Anterior cingulate cortex (tissue), 58 donors: Measurements from ENCODE around the gene NOC3L.
A peak's percentile ranks its signal among the peaks of the same experiment; 100 is the strongest.
"Not testable (repeated sequence)": the region's sequence is repeated elsewhere in the genome, so short reads cannot be mapped to it uniquely, and the experiment has no call there.

Experiments used
- DNase-seq, 58 donors: peaks; one replicate each; lab custom pipeline; 2025; lab: John Stamatoyannopoulos, UW

The NOC3L gene

DNA sequence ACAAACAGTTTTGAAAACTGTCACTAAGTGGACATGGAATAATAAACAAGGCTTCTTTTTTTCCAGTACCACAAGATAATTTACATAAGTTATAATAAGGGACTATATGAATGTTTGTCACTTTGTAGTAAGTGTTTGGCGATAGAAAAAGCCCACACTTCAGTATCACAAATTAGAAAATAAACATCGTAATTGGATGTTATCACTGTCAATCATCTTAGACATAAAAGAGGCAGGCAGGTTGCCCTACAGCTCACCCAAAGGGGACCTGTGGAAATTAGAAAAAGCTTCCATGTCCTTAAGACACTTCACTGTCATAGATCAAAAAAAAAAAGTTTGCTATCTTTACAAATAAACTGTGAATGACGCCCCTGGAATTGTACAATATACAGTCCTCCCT, 3.6 kb upstream of the NOC3L start:
- DNase-seq = no peak

DNA sequence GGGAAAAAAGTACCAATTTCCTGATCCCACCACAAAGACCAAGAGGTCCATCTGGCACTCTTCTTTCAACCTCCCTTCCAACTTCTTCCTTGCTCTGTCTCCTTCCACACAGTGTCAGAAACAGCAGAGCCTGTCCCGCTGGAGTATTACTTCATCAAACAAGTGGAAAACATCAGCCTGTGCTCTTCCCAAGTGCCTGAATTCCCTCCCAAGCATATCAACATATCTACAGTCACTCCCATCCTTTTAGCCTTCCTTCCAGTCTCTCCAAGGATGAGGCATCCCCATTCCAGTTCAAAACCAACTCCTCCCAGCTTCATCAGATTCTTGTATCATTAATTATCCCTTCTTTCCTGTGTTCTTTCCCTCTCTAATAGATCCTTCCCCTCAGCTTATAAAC, 1.7 kb upstream of the NOC3L start:
- no peak for DNase-seq

DNA sequence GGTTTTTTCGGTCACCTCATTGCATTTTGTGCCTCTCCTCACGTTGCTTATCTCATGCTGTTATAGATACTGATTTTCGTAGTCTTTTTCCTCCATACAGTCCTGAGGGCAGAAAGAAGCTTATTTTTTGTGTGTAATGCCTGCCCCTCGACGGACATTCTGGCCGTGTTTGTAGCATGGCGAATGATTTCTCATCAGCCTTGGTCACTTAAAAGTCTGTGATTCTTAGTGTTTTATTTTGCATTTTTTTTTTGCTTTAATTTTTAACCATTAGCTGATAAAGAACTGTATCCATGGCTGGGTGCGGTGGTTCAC, 469 bp upstream of the NOC3L start:
- no peak for DNase-seq

DNA sequence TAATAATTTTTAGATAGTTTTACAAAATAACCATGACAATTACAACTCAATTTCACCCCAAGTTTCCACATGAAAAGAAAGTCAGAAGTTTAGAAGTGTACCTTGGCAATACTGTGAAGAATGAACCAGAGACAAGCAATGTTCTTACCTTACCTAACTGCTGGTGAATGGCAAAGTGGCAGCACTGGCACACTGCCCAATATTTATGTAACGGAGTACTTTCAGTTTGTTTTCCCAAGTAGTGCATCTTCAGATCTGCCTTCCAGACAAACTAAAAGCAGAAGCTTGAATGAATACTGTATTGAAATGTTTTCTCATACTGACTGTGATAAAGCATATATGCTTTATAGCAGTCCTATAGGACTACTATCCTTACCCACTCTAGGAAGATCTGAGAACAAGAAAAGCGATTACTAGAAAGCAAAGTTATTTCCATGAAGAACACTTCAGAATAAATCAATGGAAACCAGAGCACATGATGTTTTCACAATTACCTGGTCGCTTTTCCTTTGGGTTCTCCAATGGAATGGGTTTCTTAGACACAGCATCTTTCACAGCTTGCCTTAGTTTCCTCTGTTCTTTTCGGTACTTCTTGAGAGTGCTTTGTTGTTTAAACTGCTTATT, 1.5 kb downstream of the NOC3L start:
- no peak for DNase-seq

DNA sequence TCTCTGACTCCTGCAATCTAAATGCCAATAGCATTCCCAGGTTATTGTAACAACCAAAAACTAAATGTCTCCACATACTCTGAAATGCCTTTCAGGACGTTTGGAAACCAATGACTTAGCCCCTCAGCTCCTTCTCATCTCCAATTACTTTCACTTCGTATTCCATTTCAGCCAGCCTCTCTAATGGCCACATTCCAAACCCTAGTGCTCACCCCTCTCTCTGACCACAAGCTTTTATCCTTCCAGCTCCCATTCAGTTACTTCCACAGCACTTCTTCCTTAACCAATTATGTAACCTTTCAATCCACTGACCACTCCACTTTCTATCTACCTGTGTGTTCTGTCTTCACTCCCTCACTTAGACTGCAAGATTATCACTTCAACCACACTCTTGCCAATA, 4.3 kb downstream of the NOC3L start:
- DNase-seq = no peak

DNA sequence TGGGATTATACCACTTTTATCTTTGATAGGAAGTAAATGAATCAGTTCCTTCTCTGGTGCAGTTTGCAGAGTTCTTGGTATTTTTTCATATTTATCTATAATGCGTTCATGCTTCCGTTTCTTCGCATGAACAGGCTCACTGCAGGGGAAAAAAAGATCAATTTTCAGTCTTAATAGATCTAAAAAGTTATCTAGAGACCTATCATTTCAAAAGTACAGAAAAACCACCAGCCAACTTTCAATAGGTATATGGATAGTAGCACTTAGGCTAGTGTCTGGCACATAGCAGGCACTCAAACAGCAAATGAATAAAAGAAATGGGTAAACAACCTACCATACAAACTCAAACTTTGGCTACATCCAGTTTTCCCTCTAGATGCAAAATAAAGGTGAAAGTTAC, 5.5 kb downstream of the NOC3L start:
- DNase-seq = no peak

DNA sequence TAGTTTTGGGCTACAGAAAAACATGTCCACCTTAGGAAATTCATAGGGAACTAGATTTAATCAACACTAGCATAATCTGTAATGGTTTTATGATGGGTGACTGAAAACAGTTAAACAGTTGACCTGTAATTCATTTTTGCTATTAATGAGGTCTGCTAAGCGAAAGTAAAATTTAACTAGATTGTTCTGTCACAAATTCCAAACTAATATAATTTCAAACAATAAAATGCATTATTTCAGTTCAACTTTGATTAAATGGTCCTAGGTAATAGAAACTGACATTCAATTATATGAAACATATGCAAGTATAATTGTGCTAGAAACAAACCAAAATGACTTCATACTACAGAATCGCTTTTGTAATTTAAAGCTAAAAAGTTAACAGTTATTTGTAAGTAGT, 6.9 kb downstream of the NOC3L start:
- DNase-seq = no peak

DNA sequence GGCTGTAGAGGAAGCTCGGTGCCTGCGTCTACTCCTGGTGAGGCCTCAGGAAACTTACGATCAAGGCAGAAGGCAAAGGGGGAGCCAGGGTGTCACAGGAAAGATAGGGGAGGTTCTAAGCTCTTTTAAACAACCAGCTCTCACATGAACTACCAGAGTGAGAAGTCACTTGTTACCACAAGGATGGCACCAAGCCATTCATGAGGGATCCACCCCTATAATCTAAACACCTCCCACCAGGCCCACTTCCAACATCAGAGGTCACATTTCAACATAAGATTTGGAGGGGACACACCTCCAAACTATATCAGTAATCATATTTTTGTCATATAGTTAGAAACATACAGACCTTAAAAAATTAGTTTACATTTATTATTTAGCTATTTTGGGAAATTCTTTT, 9.4 kb downstream of the NOC3L start:
- no peak for DNase-seq

DNA sequence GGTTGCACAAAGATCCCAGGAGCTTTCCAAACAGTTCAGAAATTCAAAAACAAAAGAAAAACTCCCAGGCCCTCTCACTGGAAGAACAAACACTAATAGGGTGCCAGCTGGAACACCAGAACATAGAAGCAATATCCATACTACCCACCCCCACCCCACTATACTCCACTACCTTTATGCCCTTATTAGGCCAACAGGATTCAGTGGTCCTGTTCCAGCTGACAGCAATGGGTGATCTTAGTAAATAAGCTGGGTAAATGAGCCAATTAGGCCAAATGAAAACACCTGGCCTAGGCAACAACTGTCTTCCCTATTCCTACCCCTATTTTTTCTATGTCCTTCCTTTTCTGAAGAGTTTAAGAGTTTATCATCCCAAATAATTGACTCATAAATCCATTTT, 11.7 kb downstream of the NOC3L start:
- no peak for DNase-seq

DNA sequence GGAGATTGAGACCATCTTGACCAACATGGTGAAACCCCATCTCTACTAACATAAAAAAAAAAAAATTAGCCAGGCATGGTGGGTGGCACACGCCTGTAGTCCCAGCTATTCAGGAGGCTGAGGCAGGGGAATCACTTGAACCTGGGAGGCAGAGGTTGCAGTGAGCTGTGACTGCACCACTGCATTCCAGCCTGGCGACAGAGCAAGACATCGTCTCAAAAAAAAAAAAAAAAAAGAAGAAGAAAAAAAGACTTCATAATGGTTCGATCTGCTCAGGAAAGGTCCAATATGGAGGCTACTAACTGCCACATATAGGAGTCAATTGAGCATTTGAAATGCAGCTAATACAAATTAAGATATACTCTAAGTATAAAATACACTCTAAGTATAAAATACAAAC, 12.2 kb downstream of the NOC3L start:
- DNase-seq = not testable (repeated sequence)

DNA sequence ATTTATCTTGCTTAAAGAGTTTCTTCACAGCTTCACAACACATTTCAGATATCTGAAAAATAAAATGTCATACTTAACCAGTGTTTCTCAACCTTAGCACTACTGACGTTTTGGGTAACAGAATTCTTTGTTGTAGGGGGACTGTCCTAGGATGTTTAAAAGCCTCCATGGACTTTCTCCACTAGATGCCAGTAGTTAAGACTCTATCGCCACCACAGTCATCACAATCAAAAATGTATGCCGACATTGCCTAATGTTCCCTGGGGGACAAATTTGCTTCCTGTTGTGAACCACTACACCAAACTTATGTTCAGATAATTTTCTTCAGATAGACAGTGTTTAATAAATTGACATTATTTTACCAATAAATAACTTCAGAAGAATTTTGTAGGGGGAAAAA, 13.4 kb downstream of the NOC3L start:
- DNase-seq = no peak

DNA sequence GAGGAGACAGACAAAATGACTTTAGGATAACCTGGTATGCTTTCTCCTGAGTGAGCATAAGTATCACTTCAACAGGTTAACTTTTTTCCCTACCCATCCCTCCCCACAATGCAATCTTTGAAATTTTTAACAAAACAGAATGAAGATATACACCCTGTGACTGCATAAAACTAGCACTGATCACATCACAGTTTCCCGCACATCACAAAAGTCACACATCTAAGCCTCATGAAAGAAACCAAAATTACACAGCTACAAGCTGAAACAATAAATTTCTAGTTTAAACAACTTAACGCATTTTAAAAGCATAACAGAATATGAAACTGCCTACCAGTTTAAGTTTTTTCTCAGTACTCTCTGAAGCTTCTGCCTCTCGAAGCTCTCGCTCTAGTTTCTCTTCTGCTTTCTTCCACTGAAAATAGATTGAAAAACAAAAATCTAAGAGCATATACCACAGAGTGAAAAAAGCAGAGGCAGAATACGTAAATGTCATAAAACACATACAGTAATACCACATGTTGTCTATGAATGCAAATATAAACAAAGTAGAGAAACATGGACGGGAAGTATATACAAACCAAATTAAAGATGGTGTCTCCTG, 18.1 kb downstream of the NOC3L start:
- no peak for DNase-seq

DNA sequence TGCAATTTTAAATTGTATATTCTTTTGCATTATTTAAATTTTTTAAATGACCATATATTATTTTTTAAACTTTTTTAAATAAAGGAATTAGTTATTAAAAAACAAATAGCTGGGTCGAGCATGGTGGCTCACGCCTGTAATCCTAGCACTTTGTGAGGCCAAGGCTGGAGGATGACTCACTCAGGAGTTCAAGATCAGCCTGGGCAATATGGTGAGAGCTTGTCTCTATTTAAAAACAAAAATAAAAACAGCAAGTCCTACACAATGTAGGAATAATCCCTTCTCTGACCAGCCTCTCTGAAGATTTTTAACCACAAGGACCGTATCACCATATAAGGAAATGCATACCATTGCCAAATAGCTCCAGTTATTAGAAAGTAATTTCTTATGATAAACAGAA, 19.6 kb downstream of the NOC3L start:
- no peak for DNase-seq

DNA sequence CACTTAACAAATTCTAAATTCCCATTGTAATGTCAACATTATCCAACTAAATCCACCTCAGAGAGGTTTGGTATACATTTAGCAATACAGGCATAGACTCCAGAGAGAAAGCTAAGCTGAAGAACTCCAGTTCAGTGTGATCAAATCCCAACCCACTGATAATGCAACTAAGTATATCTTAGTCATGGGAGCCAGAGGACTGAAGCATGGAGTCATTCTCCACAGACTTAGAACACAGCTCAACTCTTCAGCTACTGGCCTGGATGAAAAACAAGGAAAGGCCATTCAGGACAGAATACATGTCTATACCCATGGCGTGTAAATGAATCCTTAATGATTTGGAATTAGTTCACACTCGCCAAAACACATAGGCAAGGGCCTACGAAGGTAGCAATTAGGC, 27.9 kb downstream of the NOC3L start:
- no peak for DNase-seq

DNA sequence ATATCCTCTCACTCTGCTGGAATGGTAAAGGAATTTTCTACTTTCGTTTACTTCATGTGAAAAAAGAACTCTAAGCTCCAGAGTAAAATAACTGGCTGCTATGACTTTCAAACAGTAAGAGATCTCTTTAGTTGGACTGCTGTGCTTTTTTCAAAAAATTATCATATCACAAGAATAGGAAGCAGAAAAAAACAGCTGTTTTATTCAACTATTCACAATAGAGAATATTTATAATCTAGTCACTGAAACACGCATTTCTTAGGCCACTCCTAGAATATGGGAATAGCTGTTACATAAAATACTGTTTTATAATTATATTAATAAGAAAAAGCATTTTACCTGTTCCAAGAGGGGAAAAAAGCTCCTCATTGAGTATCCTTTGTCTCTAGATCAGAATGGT, 29.7 kb downstream of the NOC3L start:
- DNase-seq = no peak

DNA sequence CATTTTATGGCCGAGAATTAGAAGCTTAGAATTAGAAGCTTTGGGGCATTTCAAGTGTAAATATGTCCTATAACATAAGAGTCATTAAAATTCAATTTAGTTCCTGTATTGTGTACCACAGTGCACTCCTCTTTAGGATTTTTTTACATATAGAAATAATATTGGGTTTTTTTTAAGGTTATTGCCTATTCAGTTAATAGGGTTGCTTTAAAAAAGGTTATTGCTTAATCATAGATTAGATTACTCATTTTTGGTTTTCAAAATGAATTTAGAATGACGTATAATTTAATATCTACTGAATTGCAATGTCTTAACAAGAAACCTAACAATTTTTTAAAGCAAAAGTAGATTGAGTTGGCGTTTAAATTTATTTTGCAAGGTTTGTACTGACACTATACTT, 34.1 kb downstream of the NOC3L start:
- DNase-seq = no peak

DNA sequence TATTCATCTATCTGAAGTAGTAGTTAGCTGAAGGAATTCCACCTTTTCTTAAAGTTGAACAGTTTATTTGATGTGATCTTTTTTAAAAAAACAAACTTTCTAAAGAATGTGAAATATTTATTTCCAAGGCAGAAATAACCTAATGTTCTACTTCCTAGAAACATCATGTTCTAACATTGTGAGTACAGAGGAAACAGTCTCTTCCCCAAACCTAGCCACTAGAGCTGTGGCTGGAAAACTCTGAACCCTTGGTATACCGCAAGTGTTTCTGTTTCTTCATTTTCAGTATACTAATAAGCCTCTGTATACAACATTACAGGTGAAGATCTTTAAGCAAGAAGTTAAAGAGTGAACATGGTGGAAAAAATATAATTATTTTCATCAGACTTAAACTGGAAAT, 35.1 kb downstream of the NOC3L start:
- DNase-seq = no peak

DNA sequence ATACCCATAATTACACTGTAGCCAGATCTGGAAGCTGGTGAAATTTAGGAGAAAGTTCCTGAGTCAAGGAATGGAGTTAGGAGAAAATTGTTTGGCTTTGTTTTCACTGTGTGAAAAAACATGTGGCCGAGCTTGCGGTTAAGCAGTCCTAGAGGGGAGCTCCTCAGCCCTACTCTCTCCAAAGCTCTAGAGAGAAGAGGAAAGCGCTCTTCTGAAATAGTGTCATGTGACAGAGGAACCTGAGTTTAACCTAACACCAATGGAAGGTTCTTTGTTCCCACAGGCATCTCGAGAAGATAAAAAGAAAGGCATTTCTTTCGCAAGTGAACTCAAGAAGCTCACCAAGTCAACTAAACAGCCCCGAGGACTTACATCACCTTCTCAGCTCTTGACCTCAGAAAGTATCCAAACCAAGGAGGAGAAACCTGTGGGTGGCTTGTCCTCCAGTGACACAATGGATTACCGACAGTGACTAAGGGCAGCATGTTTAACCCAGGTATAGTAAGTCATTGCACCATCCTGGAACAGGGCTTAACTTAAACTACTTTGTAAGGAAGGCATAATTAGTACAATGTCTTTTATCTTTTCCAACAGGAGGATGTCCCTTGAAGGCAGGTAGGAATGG, 38.0 kb downstream of the NOC3L start:
- DNase-seq = no peak

DNA sequence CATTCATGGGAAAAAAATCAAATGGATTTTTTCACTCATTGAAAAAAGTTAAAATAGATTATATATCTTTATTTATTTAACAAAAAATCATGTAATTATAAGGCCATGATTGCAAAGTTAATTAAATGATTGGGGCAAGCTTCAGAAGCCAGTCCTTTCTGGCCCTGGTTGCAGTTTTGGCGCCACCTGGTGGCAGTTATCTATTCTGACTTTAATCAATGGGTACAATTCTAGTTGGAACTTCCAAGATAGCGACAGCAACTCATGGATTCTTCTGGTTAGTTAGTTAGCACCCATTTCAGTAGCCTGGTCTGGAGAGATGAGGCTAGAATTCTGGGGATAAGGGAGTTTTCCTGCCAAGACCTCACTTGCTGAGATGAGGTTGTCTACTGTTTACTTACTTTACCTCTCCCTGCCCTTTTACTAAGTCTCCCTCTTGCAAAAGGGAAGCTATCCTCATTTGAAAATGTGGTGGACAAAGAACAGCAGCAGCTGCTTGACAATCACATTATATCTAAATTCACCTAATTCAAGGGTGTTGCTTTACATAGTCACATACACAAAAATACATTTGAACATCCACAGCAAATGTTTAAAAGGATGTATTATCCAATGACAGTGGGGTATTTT, 42.3 kb downstream of the NOC3L start:
- peak in 47 of 58 donors; percentile 1 to 81 (median 21) for DNase-seq

DNA sequence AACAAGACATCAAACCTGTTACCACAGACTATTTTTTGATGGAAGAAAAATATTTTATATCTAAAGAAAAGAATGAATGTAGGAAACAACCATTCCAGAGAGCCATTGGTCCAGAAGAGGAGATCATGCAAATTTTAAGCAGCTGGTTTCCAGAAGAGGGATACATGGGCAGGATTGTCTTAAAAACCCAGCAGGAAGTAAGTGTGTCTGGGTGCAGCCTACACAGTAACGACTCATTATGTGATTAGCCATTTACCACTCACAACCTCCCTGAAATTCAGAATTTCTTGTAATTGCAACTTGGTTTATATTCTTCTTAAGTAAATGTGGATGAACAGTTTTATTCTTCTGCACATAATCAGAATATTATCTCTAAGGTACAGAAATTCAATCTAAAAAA, 46.2 kb downstream of the NOC3L start:
- DNase-seq = no peak

DNA sequence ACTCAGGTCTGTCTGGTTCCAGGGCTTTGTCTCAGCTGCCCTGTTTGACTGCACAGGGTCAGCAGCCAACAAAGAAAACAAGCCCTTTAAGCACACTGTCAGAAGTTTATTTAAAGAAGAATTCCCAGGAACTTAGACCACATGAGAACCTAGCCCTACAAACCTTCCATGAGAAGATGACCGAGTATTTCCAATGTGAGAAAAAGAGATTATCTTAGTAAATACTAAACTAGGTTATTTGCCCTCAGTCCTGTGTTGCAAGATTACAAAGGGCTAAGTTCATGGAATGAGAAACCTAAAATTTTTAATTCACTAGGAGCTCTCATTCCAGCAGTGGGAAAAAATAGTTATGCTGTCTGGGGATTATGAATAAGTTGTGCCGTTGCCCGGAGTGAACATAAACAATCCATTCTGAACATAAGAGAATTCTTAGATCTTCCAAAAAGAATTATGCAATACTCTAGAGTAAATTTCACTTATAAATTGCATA, 46.7 kb downstream of the NOC3L start:
- DNase-seq = no peak

DNA sequence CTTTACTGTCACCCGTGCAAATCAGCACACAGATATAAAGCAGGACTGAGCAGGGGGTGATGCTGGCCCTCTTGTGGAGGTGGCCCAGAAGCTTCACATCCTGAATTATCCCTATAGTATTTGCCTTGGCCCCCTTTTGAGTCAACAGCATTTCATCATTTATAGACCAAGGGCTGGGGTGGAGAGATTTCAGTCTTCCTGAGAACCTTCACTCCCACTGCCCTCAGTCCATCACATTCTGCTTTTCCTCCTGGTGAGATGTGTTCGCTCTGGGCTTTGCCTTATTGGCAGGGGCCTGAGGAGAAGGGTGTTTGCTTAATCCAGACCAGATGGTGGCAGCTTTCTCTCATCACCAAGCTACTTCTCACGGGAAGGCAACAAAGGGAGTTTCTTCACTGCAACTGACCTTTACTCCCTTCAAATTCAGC, 47.7 kb downstream of the NOC3L start:
- DNase-seq = no peak
